ENCODE data around the gene CASTOR1. TPM values are rescaled to one million over a fixed set of nuclear protein-coding genes. Genes with fewer than 3 reads are reported as not detected.

The CASTOR1 gene
- total RNA-seq, 2 donors from 2014 or later, result 19.2 to 19.5 TPM

DNA sequence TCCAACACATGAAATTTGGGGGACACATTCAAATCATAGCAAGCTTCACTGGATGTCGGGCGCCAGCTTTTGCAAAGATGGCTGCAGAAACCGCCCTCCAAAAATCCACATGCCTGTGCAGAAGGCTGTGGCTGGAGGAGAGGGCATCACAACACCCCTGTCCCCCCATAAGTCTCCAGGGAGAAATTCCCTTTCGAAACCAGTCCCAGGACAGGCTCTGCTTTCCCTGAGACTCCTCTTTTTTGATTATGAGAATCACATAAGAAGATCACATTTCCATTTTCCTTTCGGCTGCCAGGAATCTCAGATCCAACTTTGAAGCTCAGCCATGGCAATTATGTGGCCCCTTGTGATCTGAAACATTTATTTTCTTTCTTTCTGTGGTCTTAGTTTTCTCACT, 52.4 kb downstream of the CASTOR1 start:
- H3K4me1 ChIP-seq (ENCODE audit: control insufficient read depth, insufficient read depth, low read length), result peaks cover 3% of the 10 kb centered on the region
- no peak overlapping the region for H3K4me3 ChIP-seq (ENCODE audit: low read length)

DNA sequence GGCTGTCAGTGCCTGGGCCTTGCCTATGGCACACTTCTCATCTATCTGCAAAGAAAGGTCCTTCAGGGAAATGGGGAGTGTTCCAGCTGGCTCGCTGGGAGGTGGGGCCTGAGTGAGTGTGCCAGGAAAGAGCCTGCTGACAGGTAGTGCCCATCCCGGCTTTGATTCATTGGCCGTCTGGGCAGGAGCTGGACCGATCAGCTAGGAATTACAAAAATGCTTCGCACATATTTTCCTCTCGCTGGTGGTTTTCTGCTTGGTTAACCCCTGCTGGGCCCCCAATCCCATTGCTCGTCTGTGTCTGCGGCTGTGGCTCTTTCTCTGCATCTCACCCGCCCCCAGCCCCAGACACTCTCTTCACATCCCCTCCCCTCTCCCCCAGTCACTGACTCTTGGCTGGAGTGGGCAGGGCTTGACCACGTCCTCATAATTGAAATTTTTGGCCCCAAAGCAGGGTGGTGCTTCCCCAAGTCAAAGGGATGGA, 53.6 kb downstream of the CASTOR1 start:
- Histone ChIP-seq H3K27ac (ENCODE audit: low read depth, low read length) (no peak overlapping the region), H3K4me3 (ENCODE audit: low read length) (no peak overlapping the region), H3K36me3 (ENCODE audit: control insufficient read depth, insufficient read depth, low read length) (no peaks in the 10 kb centered on the region), H3K9ac (ENCODE audit: extremely low read depth, low read length, poor library complexity, severe bottlenecking) (no peak overlapping the region), H3K4me1 (ENCODE audit: control insufficient read depth, insufficient read depth, low read length) (peaks cover 3% of the 10 kb centered on the region), H3K9me3 (ENCODE audit: control insufficient read depth, low read length) (no peaks in the 10 kb centered on the region), H3K27me3 (ENCODE audit: control insufficient read depth, insufficient read depth, low read length, poor library complexity, severe bottlenecking) (no peaks in the 10 kb centered on the region)
- Mint-ChIP-seq H3K36me3 (ENCODE audit: low read depth) (no peaks in the 10 kb centered on the region), H3K9me3 (no peaks in the 10 kb centered on the region), H3K27me3 (ENCODE audit: insufficient read depth) (peaks cover 3% of the 10 kb centered on the region), H3K27ac (no peak overlapping the region), H3K4me3 (no peak overlapping the region), H3K4me1 (peaks cover 20% of the 10 kb centered on the region)
- DNase-seq, result peak; percentile 74
- TF ChIP-seq, protein P1, sequence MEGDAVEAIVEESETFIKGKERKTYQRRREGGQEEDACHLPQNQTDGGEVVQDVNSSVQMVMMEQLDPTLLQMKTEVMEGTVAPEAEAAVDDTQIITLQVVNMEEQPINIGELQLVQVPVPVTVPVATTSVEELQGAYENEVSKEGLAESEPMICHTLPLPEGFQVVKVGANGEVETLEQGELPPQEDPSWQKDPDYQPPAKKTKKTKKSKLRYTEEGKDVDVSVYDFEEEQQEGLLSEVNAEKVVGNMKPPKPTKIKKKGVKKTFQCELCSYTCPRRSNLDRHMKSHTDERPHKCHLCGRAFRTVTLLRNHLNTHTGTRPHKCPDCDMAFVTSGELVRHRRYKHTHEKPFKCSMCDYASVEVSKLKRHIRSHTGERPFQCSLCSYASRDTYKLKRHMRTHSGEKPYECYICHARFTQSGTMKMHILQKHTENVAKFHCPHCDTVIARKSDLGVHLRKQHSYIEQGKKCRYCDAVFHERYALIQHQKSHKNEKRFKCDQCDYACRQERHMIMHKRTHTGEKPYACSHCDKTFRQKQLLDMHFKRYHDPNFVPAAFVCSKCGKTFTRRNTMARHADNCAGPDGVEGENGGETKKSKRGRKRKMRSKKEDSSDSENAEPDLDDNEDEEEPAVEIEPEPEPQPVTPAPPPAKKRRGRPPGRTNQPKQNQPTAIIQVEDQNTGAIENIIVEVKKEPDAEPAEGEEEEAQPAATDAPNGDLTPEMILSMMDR (conservative IDR thresholded peaks at IDR 0.05), result no peak
- 33 to 66% methylated on average over 8 to 10 of the region's 10 CpGs for WGBS, 2 experiments (ENCODE audit: insufficient coverage in 1 of 2, insufficient read length in 1 of 2)

More for the DNA sequence above, 52.4 kb downstream of the CASTOR1 start:
- Histone ChIP-seq H3K27ac (ENCODE audit: low read depth, low read length) (no peak overlapping the region), H3K9ac (ENCODE audit: extremely low read depth, low read length, poor library complexity, severe bottlenecking) (no peak overlapping the region), H3K36me3 (ENCODE audit: control insufficient read depth, insufficient read depth, low read length) (no peaks in the 10 kb centered on the region), H3K27me3 (ENCODE audit: control insufficient read depth, insufficient read depth, low read length, poor library complexity, severe bottlenecking) (no peaks in the 10 kb centered on the region), H3K9me3 (ENCODE audit: control insufficient read depth, low read length) (no peaks in the 10 kb centered on the region)
- no peak overlapping the region for H3K27ac Mint-ChIP-seq
- TF ChIP-seq, protein P1 (conservative IDR thresholded peaks at IDR 0.05), result no peak
- peaks cover 20% of the 10 kb centered on the region for H3K4me1 Mint-ChIP-seq
- H3K4me3 Mint-ChIP-seq, result no peak overlapping the region
- 89 to 92% methylated on average over 5 of the region's 5 CpGs for WGBS, 2 experiments (ENCODE audit: insufficient coverage in 1 of 2, insufficient read length in 1 of 2)
- no peaks in the 10 kb centered on the region for H3K36me3 Mint-ChIP-seq (ENCODE audit: low read depth)
- H3K9me3 Mint-ChIP-seq, result no peaks in the 10 kb centered on the region
- H3K27me3 Mint-ChIP-seq (ENCODE audit: insufficient read depth), result peaks cover 3% of the 10 kb centered on the region
- no peak for DNase-seq

Other genes with a start within 250 kb of the CASTOR1 start
- under 1 TPM in 1 of 2 donors, not detected in 1; 0.55 TPM for gene HORMAD2, start 209.0 kb downstream of the CASTOR1 start, total RNA-seq
- under 1 TPM; 0.31 to 0.77 TPM for gene LIF, start 42.7 kb downstream of the CASTOR1 start, total RNA-seq
- gene OSM, start 22.7 kb downstream of the CASTOR1 start, total RNA-seq, result not detected
- gene TBC1D10A, start 37.4 kb upstream of the CASTOR1 start, total RNA-seq, result 10 to 100 TPM; 12.1 to 13.7 TPM
- gene SF3A1, start 67.4 kb upstream of the CASTOR1 start, total RNA-seq, result 100 to 1,000 TPM; 191 to 195 TPM
- gene CCDC157, start 67.5 kb upstream of the CASTOR1 start, total RNA-seq, result 1 to 10 TPM; 6.1 to 7.2 TPM
- 10 to 100 TPM; 44.0 to 46.7 TPM for gene RNF215, start 97.9 kb upstream of the CASTOR1 start, total RNA-seq
- gene SEC14L2, start 107.5 kb upstream of the CASTOR1 start, total RNA-seq, result 10 to 100 TPM; 13.9 to 19.1 TPM
- gene MTFP1, start 136.3 kb upstream of the CASTOR1 start, total RNA-seq, result 10 to 100 TPM; 25.9 to 30.8 TPM
- gene SEC14L3, start 182.5 kb upstream of the CASTOR1 start, total RNA-seq, result not detected
- gene SEC14L4, start 216.2 kb upstream of the CASTOR1 start, total RNA-seq, result under 1 TPM; 0.49 to 0.62 TPM

Data from endodermal cell (in vitro differentiated cells).